Measurements from ENCODE around the gene SUSD4. TPM values are rescaled to one million over a fixed set of nuclear protein-coding genes. Genes with fewer than 3 reads are reported as not detected.

Gene SUSD4
- total RNA-seq, 1 experiment from 2014 or later: 3.5 TPM

DNA sequence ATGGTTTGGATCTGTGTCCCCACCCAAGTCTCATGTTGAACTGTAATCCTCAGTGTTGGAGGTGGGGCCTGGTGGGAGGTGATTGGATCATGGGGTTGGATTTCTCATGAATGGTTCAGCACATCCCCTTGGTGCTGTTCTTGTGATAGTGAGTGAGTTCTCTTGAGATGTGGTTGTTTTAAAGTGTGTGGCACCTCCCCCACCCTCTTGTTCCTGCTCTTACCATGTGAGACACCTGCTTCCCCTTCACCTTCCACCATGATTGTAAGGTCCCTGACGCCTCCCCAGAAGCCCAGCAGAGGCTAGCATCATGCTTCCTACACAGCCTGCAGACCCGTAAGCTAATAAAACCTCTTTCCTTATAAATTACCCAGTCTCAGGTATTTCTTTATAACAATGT lies 55.8 kb downstream of the SUSD4 start:
- H4K5ac ChIP-seq (ENCODE audit: insufficient read length, low read depth, low read length): no peak overlapping the region
- H3K27me3 ChIP-seq (ENCODE audit: insufficient read depth, low read length): no peaks in the 10 kb centered on the region
- H3K14ac ChIP-seq (ENCODE audit: insufficient read depth, low read length): no peak overlapping the region
- peaks cover 3% of the 10 kb centered on the region; the same call in 1 of the 2 replicates for H3K27me3 Mint-ChIP-seq (ENCODE audit: low read depth)
- no peaks in the 10 kb centered on the region for H3K79me2 ChIP-seq (ENCODE audit: insufficient read depth, low read length)
- DNase-seq: no peak
- no peaks in the 10 kb centered on the region for H3K23me2 ChIP-seq (ENCODE audit: insufficient read length, low read depth, low read length, poor library complexity, severe bottlenecking)
- H4K8ac ChIP-seq (replicated peaks; ENCODE audit: insufficient read length, low read depth, low read length): no peak overlapping the region
- H2BK12ac ChIP-seq (ENCODE audit: insufficient read length, low read depth, low read length): no peak overlapping the region
- H2BK120ac ChIP-seq (ENCODE audit: low read depth, low read length, poor library complexity, severe bottlenecking): no peak overlapping the region
- H3T11ph ChIP-seq (ENCODE audit: low read length): no peak overlapping the region
- no peaks in the 10 kb centered on the region for H3K9me3 ChIP-seq (ENCODE audit: control insufficient read depth, low read depth, low read length)
- H3K9ac ChIP-seq (ENCODE audit: extremely low read depth, insufficient read length, low read length): no peak overlapping the region
- H3K18ac ChIP-seq (ENCODE audit: insufficient read length, low read depth, low read length): no peak overlapping the region
- H2BK5ac ChIP-seq (ENCODE audit: insufficient read length, low read length): no peak overlapping the region
- H3K36me3 Mint-ChIP-seq (ENCODE audit: insufficient read depth in 1 of 3, low read depth in 3 of 3): peaks cover 0 to 5% (median 0%) of the 10 kb centered on the region in 3 experiments; a peak in 2 of 7 replicates
- H3K27ac Mint-ChIP-seq: no peak overlapping the region
- H3K4me1 Mint-ChIP-seq: peaks cover 6 to 7% of the 10 kb centered on the region in 2 experiments; a peak in 3 of 4 replicates
- H2AFZ ChIP-seq (ENCODE audit: low read length): no peak overlapping the region
- no CpG with 5 or more reads among the region's 2 CpGs for WGBS (ENCODE audit: extremely low coverage, insufficient read length, low lambda C conversion rate)
- no peak overlapping the region for H3K4me3 Mint-ChIP-seq
- H2BK15ac ChIP-seq (ENCODE audit: low read depth, low read length): no peak overlapping the region
- no peak overlapping the region for H2BK20ac ChIP-seq (ENCODE audit: low read depth, low read length, poor library complexity, severe bottlenecking)
- no peaks in the 10 kb centered on the region for H4K20me1 ChIP-seq (ENCODE audit: control insufficient read depth, insufficient read depth, insufficient read length)
- no peak overlapping the region for H3K27ac ChIP-seq (ENCODE audit: insufficient read length, low read depth, low read length)
- no peak for TF ChIP-seq CTCF (conservative IDR thresholded peaks at IDR 0.05)
- H3K56ac ChIP-seq (ENCODE audit: insufficient read length, low read depth, low read length): no peak overlapping the region
- H3K23ac ChIP-seq (ENCODE audit: insufficient read length, low read depth, low read length): no peak overlapping the region
- no peak overlapping the region for H3K4ac ChIP-seq (ENCODE audit: low read depth, low read length)
- H3K4me1 ChIP-seq (ENCODE audit: insufficient read depth, low read length): no peaks in the 10 kb centered on the region
- H4K91ac ChIP-seq (ENCODE audit: insufficient read length, low read depth, low read length): no peak overlapping the region
- no peak overlapping the region for H3K4me2 ChIP-seq (ENCODE audit: insufficient read depth, insufficient read length, low read length)
- no peak overlapping the region for H2AK5ac ChIP-seq (ENCODE audit: insufficient read length, low read length)
- H3K9me3 Mint-ChIP-seq: peaks cover 5 to 9% of the 10 kb centered on the region in 2 experiments
- no peaks in the 10 kb centered on the region for H3K79me1 ChIP-seq (ENCODE audit: insufficient read depth, low read depth, low read length, poor library complexity, severe bottlenecking)
